ENCODE measurements around the gene LDLRAD3. TPM values are rescaled to one million over a fixed set of nuclear protein-coding genes. Genes with fewer than 3 reads are reported as not detected.

The LDLRAD3 gene
- polyA plus RNA-seq, 1 donor = 11.1 TPM

DNA sequence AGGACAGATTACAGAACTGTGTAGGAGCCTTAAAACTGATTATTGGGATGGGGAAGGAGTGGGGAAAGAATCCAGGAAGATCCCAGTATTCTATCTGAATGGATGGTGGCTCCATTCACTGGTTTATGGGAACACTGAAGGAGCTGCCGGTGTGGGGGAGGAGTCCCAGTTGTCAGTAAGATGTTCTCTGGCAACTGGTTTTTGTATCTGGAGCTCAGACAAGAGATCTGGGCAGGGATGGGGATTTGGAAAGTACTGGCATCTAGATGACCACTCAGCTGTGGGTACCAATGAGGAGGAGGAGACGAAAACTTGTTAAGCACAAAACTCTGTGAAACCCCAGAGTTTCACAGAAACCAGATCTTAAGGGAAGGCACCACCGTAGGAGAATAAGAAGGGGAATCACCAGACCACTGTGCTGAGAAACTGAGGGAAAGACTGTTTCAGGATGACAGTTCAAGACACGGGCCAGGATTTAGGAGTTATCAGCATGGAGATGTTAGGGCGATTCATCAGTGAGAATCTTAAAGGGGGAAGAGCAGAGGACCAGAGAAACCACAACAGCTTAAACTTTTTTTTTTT lies 28.1 kb downstream of the LDLRAD3 start:
- 100% methylated on average over 2 of the region's 5 CpGs for WGBS (ENCODE audit: insufficient coverage, low lambda C conversion rate)
- Histone ChIP-seq H3K27ac (ENCODE audit: low read length) (no peak overlapping the region), H3K27me3 (ENCODE audit: control insufficient read depth, insufficient read depth, low read length) (no peaks in the 10 kb centered on the region), H3K9me3 (ENCODE audit: control insufficient read depth, low read depth, low read length) (peaks cover 6% of the 10 kb centered on the region), H3K36me3 (ENCODE audit: control insufficient read depth, insufficient read depth, low read length) (no peaks in the 10 kb centered on the region), H3K4me1 (ENCODE audit: control insufficient read depth, insufficient read depth, low read length) (no peaks in the 10 kb centered on the region), H3K4me3 (ENCODE audit: low read length) (no peak overlapping the region)
- DNase-seq = no peak

DNA sequence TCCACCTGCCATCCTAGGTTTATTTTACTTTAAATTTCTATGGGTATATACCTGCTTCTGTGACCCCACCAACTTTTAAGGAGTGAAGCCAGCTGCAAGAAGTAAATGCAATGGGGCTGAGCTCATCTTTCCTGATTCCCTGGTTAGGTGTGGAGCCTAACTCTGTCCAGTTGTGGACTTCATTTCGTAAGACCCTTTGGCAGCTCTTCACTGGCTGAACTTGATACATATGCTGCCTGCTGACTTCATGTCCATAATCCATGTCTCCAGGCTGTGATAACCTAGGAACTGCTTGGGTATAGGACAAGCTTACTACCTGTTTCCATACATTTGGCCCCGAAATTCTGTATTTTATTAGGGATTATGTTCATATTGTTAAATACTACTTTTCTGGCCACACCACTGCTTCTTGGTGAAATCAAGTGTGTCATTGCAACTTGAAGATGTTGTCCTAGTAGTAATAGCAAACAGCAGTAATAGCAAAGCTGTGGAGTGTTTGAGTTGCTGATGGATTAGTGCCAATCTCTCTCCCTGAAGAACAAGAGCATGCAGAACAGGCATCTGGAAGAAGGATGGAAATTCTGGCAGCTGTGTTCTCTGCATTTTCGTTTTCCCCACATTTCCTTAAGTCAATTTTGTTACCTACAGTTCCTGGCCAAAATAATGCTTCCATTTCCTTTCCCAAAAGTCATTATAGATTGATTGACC lies 31.2 kb downstream of the LDLRAD3 start:
- WGBS (ENCODE audit: insufficient coverage, low lambda C conversion rate) = 90% methylated on average over 2 of the region's 3 CpGs
- Histone ChIP-seq H3K9me3 (ENCODE audit: control insufficient read depth, low read depth, low read length) (peaks cover 6% of the 10 kb centered on the region), H3K27me3 (ENCODE audit: control insufficient read depth, insufficient read depth, low read length) (no peaks in the 10 kb centered on the region), H3K4me3 (ENCODE audit: low read length) (no peak overlapping the region), H3K4me1 (ENCODE audit: control insufficient read depth, insufficient read depth, low read length) (no peaks in the 10 kb centered on the region), H3K27ac (ENCODE audit: low read length) (no peak overlapping the region), H3K36me3 (ENCODE audit: control insufficient read depth, insufficient read depth, low read length) (no peaks in the 10 kb centered on the region)
- DNase-seq = no peak

DNA sequence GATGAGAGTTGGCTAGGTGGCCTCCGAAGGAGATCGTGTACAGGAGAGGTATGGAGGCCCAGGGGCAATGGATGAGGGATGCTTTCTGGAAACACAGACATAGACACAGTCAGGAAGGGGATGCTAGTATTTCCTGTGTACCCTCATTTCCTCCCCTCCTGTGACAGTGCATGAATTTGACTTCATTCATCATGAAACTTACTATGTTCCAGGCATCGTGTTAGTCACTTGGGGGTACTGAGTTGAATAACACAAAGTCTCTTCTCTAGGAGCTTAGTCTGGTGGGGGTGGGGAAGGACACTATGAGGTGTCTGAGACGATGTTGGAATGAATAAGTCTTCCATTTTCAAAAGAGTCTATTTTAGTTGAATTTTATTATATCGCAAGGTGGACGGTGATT lies 32.6 kb downstream of the LDLRAD3 start:
- no peak overlapping the region for H3K27ac ChIP-seq (ENCODE audit: low read length)
- no peaks in the 10 kb centered on the region for H3K27me3 ChIP-seq (ENCODE audit: control insufficient read depth, insufficient read depth, low read length)
- H3K9me3 ChIP-seq (ENCODE audit: control insufficient read depth, low read depth, low read length) = peaks cover 6% of the 10 kb centered on the region
- no peak overlapping the region for H3K4me3 ChIP-seq (ENCODE audit: low read length)
- WGBS (ENCODE audit: insufficient coverage, low lambda C conversion rate) = 100% methylated on average over 1 of the region's 6 CpGs
- no peaks in the 10 kb centered on the region for H3K4me1 ChIP-seq (ENCODE audit: control insufficient read depth, insufficient read depth, low read length)
- DNase-seq = no peak
- H3K36me3 ChIP-seq (ENCODE audit: control insufficient read depth, insufficient read depth, low read length) = no peaks in the 10 kb centered on the region

DNA sequence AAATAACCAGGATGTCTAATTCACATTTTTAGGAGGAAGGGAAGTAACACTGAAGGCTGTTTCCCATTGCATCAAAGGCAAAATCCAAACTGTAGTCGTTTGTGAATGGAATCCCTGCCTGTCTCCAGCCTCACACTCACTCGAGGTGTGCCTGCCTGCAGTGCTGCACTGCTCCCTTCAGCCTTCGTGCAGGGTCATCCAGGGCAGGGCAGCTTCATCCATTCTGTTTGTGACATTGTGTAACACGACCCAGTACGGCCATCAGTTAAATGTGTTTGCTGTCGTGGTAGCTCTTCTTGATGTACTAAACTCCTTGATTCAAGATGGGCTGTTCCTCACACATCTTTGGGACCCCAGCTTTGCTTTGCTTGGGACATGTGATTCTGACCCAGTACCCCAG lies 34.3 kb downstream of the LDLRAD3 start:
- H3K4me1 ChIP-seq (ENCODE audit: control insufficient read depth, insufficient read depth, low read length) = no peaks in the 10 kb centered on the region
- no peak for DNase-seq
- peaks cover 6% of the 10 kb centered on the region for H3K9me3 ChIP-seq (ENCODE audit: control insufficient read depth, low read depth, low read length)
- no peaks in the 10 kb centered on the region for H3K36me3 ChIP-seq (ENCODE audit: control insufficient read depth, insufficient read depth, low read length)
- no peak overlapping the region for H3K27ac ChIP-seq (ENCODE audit: low read length)
- no peak overlapping the region for H3K4me3 ChIP-seq (ENCODE audit: low read length)
- H3K27me3 ChIP-seq (ENCODE audit: control insufficient read depth, insufficient read depth, low read length) = no peaks in the 10 kb centered on the region
- WGBS (ENCODE audit: insufficient coverage, low lambda C conversion rate) = no CpG with 5 or more reads among the region's 6 CpGs

DNA sequence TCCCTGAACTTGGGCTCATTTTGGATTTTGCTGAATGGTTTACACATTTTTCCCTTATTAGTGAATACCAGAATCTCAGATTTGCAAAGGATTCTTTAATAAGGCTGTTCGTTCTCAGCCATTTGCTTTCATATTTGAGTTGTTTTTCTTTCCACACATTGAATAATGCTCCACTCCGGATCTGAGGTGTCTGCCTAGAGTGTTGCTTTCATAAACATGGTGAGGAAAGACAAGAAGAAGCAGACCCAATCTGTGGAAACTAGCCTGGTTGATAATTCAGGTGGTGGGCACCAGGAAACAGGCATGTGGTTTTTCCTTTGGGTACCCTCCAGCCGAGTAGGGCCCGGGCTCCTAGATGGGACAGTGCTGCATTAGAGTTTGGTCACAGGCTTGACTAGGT lies 35.0 kb downstream of the LDLRAD3 start:
- Histone ChIP-seq H3K4me3 (ENCODE audit: low read length) (no peak overlapping the region), H3K27ac (ENCODE audit: low read length) (no peak overlapping the region), H3K27me3 (ENCODE audit: control insufficient read depth, insufficient read depth, low read length) (no peaks in the 10 kb centered on the region), H3K36me3 (ENCODE audit: control insufficient read depth, insufficient read depth, low read length) (no peaks in the 10 kb centered on the region), H3K4me1 (ENCODE audit: control insufficient read depth, insufficient read depth, low read length) (no peaks in the 10 kb centered on the region), H3K9me3 (ENCODE audit: control insufficient read depth, low read depth, low read length) (peaks cover 6% of the 10 kb centered on the region)
- no peak for DNase-seq
- WGBS (ENCODE audit: insufficient coverage, low lambda C conversion rate) = no CpG with 5 or more reads among the region's 4 CpGs

DNA sequence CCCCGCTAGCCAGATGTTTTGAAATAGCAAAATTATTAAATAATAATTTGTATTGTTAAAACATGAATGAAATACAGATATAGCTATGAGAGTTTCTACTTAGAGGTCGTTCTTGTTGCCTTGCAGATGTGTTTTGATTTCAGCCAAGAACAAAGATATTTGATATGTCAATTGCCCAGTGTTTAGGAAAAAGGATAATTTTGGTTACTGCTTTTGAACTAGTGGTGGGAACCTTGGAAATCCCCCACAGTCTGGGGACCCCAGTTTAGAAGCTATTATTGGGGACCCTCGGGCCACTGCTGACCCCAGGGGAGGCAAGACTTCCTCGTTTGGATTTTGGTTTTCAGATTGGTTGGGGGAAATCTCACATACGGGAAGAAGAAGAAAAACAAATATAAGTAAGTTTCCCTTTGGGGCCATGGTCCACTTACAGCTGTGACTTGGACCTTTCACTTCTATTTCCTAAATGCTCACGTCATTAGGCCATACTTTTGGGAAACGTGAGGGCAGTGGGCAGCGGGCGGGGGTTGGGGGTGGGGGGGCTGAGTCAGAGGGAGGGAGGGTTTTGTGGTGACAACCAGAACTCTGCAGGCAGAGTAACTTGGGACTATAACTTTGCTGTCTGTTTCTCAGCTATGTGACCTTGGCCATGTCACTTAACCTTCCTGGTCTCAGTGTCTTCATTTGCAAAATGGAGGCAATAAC lies 37.0 kb downstream of the LDLRAD3 start:
- no peak overlapping the region for H3K4me3 ChIP-seq (ENCODE audit: low read length)
- no peaks in the 10 kb centered on the region for H3K27me3 ChIP-seq (ENCODE audit: control insufficient read depth, insufficient read depth, low read length)
- no peaks in the 10 kb centered on the region for H3K4me1 ChIP-seq (ENCODE audit: control insufficient read depth, insufficient read depth, low read length)
- H3K36me3 ChIP-seq (ENCODE audit: control insufficient read depth, insufficient read depth, low read length) = no peaks in the 10 kb centered on the region
- no peak overlapping the region for H3K27ac ChIP-seq (ENCODE audit: low read length)
- WGBS (ENCODE audit: insufficient coverage, low lambda C conversion rate) = 83% methylated on average over 2 of the region's 9 CpGs
- DNase-seq = no peak
- H3K9me3 ChIP-seq (ENCODE audit: control insufficient read depth, low read depth, low read length) = no peaks in the 10 kb centered on the region

DNA sequence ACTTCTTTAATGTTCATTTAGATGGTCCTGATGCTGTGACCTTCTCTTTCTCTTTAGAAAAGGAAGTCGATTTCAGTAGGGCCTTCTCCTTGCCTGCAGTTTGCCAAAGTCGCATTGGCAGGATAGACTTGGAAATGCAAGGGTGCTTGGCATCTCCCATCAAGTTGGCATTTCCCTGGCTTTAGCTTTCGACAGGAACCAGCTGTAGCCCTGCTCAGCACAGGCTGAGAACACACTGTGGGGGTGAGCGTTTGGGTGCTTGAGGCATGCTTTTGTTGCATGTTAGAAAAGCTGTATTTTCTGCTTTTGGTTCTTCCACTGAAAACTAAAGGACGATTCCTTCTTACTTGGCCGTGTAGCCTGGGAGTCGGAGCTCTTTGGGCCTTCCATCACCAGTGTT lies 37.7 kb downstream of the LDLRAD3 start:
- Histone ChIP-seq H3K4me3 (ENCODE audit: low read length) (no peak overlapping the region), H3K4me1 (ENCODE audit: control insufficient read depth, insufficient read depth, low read length) (no peaks in the 10 kb centered on the region), H3K27ac (ENCODE audit: low read length) (no peak overlapping the region), H3K36me3 (ENCODE audit: control insufficient read depth, insufficient read depth, low read length) (no peaks in the 10 kb centered on the region), H3K27me3 (ENCODE audit: control insufficient read depth, insufficient read depth, low read length) (no peaks in the 10 kb centered on the region), H3K9me3 (ENCODE audit: control insufficient read depth, low read depth, low read length) (no peaks in the 10 kb centered on the region)
- no CpG with 5 or more reads among the region's 7 CpGs for WGBS (ENCODE audit: insufficient coverage, low lambda C conversion rate)
- DNase-seq = no peak

DNA sequence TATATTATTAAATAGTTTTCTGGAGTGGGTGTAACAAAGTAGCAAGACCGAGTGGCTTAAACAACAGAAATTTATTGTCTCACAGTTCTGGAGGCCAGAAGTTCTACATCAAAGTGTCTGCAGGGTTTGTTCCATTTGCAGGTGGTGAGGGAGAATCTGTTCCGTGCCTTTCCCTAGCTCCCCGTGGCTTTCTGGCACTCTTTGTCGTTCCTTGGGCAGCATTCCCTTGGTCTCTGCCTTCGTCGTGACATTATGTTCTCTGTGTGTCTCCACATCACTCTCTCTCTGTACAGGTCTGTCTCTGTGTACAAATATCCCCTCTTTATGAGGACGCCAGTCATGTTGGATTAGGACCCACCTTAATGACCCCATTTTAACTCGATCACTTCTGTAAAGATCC lies 38.2 kb downstream of the LDLRAD3 start:
- DNase-seq = no peak
- no peaks in the 10 kb centered on the region for H3K27me3 ChIP-seq (ENCODE audit: control insufficient read depth, insufficient read depth, low read length)
- no peaks in the 10 kb centered on the region for H3K4me1 ChIP-seq (ENCODE audit: control insufficient read depth, insufficient read depth, low read length)
- H3K4me3 ChIP-seq (ENCODE audit: low read length) = no peak overlapping the region
- H3K27ac ChIP-seq (ENCODE audit: low read length) = no peak overlapping the region
- no peaks in the 10 kb centered on the region for H3K36me3 ChIP-seq (ENCODE audit: control insufficient read depth, insufficient read depth, low read length)
- H3K9me3 ChIP-seq (ENCODE audit: control insufficient read depth, low read depth, low read length) = no peaks in the 10 kb centered on the region
- WGBS (ENCODE audit: insufficient coverage, low lambda C conversion rate) = no CpG with 5 or more reads among the region's 8 CpGs

DNA sequence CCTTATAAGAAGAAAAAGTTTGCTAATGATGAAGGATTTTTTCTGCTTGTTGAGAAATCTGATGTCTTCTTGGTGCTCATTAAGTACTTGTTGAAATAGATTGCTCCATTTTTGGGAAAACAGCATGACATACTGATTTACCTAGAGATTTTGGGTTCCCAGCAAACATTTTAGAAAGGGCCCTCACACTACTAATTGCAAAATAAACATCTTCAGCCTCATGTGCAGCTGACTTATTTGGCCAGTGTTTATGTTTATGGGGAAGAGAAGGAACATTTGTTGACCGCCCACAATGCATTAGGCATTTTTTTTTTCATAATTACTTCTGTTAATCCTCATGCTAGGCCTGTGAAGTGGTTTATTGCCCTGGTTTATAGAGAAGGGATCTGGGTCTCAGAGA lies 40.1 kb downstream of the LDLRAD3 start:
- H3K4me1 ChIP-seq (ENCODE audit: control insufficient read depth, insufficient read depth, low read length) = no peaks in the 10 kb centered on the region
- H3K27ac ChIP-seq (ENCODE audit: low read length) = no peak overlapping the region
- DNase-seq = no peak
- no peaks in the 10 kb centered on the region for H3K27me3 ChIP-seq (ENCODE audit: control insufficient read depth, insufficient read depth, low read length)
- H3K4me3 ChIP-seq (ENCODE audit: low read length) = no peak overlapping the region
- H3K36me3 ChIP-seq (ENCODE audit: control insufficient read depth, insufficient read depth, low read length) = no peaks in the 10 kb centered on the region
- WGBS (ENCODE audit: insufficient coverage, low lambda C conversion rate) = no CpG with 5 or more reads among the region's 1 CpG
- H3K9me3 ChIP-seq (ENCODE audit: control insufficient read depth, low read depth, low read length) = peaks cover 4% of the 10 kb centered on the region

DNA sequence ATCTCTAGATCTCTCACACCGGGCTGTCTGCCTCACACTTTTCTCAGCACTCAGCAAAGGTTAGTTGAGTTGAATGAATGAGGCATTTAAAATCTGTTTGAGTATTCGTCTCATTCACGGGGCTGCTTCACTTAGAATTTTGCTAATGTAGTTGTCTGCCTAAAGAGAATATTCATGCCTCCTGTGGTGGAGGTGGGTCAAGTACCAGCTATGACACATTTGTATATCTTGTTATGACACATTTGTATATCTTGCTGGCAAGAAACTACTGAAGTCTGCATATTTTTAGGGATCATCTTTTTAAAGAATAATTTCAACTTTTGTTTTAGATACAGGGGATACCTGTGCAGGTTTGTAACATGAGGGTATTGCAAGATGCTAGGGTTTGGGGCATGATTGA lies 43.1 kb downstream of the LDLRAD3 start:
- Histone ChIP-seq H3K4me3 (ENCODE audit: low read length) (no peak overlapping the region), H3K27ac (ENCODE audit: low read length) (no peak overlapping the region), H3K4me1 (ENCODE audit: control insufficient read depth, insufficient read depth, low read length) (no peaks in the 10 kb centered on the region), H3K9me3 (ENCODE audit: control insufficient read depth, low read depth, low read length) (peaks cover 7% of the 10 kb centered on the region), H3K27me3 (ENCODE audit: control insufficient read depth, insufficient read depth, low read length) (no peaks in the 10 kb centered on the region), H3K36me3 (ENCODE audit: control insufficient read depth, insufficient read depth, low read length) (no peaks in the 10 kb centered on the region)
- no peak for DNase-seq
- WGBS (ENCODE audit: insufficient coverage, low lambda C conversion rate) = no CpG with 5 or more reads among the region's 3 CpGs

Measured in large intestine (tissue), 3 donors.